Prostate gland (tissue), 2 donors: ENCODE data around the gene THBS2. TPM values are rescaled to one million over a fixed set of nuclear protein-coding genes. Genes with fewer than 3 reads are reported as not detected.

Experiments
- DNase-seq: peaks from one replicate; pipeline ENCODE4 v3.0.0-alpha.2; 2019; ENCODE audit warnings: low spot score
- H3K27ac ChIP-seq, 2 donors: fragments of 200-600 bp; sonication (generic); 2 replicates each; pipeline ENCODE4 v1.5.1; 2017 to 2019
- H3K27me3 ChIP-seq: fragments of 200-600 bp; sonication (generic); replicated peaks from 2 replicates; pipeline ENCODE4 v1.5.1; 2019; ENCODE audit not compliant: insufficient read depth
- H3K36me3 ChIP-seq, 2 donors: fragments of 200-600 bp; sonication (generic); 1 replicate in 1 of 2; 2 replicates in 1 of 2; pipeline versions ENCODE4 v1.5.1 to v1.8.1; 2017 to 2019
- H3K4me1 ChIP-seq: fragments of 200-600 bp; sonication (generic); replicated peaks from 2 replicates; pipeline ENCODE4 v1.5.1; 2019
- H3K4me3 ChIP-seq, 2 donors: fragments of 200-600 bp; sonication (generic); 2 replicates each; pipeline ENCODE4 v1.5.1; 2017 to 2019
- H3K9me3 ChIP-seq: fragments of 200-600 bp; sonication (generic); 2 replicates; pipeline ENCODE4 v1.5.1; 2017
- CTCF ChIP-seq, 4 experiments: fragments of 200-600 bp in 2 of 4; fragments of 450-650 bp in 2 of 4; sonication (generic) in 2 of 4; IDR thresholded peaks; 1 replicate in 3 of 4; 2 replicates in 1 of 4; pipeline ENCODE4 v1.5.1; 2016 to 2019; ENCODE audit warnings: antibody characterized with exemption in 4 of 4, mild to moderate bottlenecking in 2 of 4, moderate library complexity in 2 of 4
- POLR2A ChIP-seq: fragments of 450-650 bp; IDR thresholded peaks from one replicate; pipeline ENCODE4 v1.6.1; 2016; ENCODE audit warnings: antibody characterized with exemption, mild to moderate bottlenecking
- POLR2AphosphoS5 ChIP-seq: sonication (generic); formaldehyde crosslinking; IDR thresholded peaks from one replicate; pipeline ENCODE4 v1.6.1; 2017; ENCODE audit warnings: antibody characterized with exemption
- WGBS: methylation state at CpG from one replicate; pipeline ENCODE4 v1.1.5; 2018; 5-methylcytosine and 5-hydroxymethylcytosine counted together
- intact Hi-C: fragments of 100-400 bp; cut with DNase I; formaldehyde crosslinking; loops from one replicate; pipeline ENCODE4 v1.14.2; 2022
- total RNA-seq, 2 donors: library from RNA; depleted of rRNA; stranded (reverse); fragments of >200 nt; gene quantifications; one replicate each; pipeline ENCODE4 v1.1.0, GENCODE V29; 2016

Gene THBS2
- total RNA-seq, 2 donors from 2014 or later, result 3.3 to 10.9 TPM

- Histone ChIP-seq H3K36me3 (no peaks in the 10 kb centered on the region), H3K4me1 (no peaks in the 10 kb centered on the region), H3K9me3 (no peaks in the 10 kb centered on the region), H3K4me3 (no peak overlapping the region), H3K27me3 (no peaks in the 10 kb centered on the region), H3K27ac (no peak overlapping the region)
- intact Hi-C loops, result no loop called here
- no peak for DNase-seq
- no peak for TF ChIP-seq POLR2A
- no peak for TF ChIP-seq POLR2AphosphoS5
- no peak for TF ChIP-seq CTCF (IDR thresholded peaks at IDR 0.05)
- WGBS, result 56% methylated on average over 10 of the region's 10 CpGs
Measured at GRCh38 chr6:169177516-169178166, 76.0 kb downstream of the THBS2 start.

- TF ChIP-seq POLR2AphosphoS5, result no peak
- TF ChIP-seq CTCF (IDR thresholded peaks at IDR 0.05), result no peak
- TF ChIP-seq POLR2A, result no peak
- Histone ChIP-seq H3K27ac (no peak overlapping the region), H3K27me3 (no peaks in the 10 kb centered on the region), H3K9me3 (no peaks in the 10 kb centered on the region), H3K36me3 (no peaks in the 10 kb centered on the region), H3K4me1 (no peaks in the 10 kb centered on the region), H3K4me3 (no peak overlapping the region)
- intact Hi-C loops, result no loop called here
- WGBS, result 90% methylated on average over 15 of the region's 15 CpGs
- DNase-seq, result no peak
Measured at GRCh38 chr6:169176361-169176991, 77.2 kb downstream of the THBS2 start.

- Histone ChIP-seq H3K27ac (no peak overlapping the region), H3K4me3 (peak overlapping the region in 1 of 2 donors; percentile 12), H3K27me3 (no peaks in the 10 kb centered on the region), H3K9me3 (no peaks in the 10 kb centered on the region), H3K4me1 (no peaks in the 10 kb centered on the region), H3K36me3 (no peaks in the 10 kb centered on the region)
- DNase-seq, result no peak
- TF ChIP-seq CTCF (IDR thresholded peaks at IDR 0.05) (no peak), POLR2AphosphoS5 (no peak), POLR2A (no peak)
- intact Hi-C loops, result no loop called here
- WGBS, result 89% methylated on average over 15 of the region's 15 CpGs
Measured at GRCh38 chr6:169175360-169175887, 78.2 kb downstream of the THBS2 start.

GRCh38 chr6:169174516-169175359 lies 78.9 kb downstream of the THBS2 start:
- H3K4me1 ChIP-seq, result no peaks in the 10 kb centered on the region
- DNase-seq, result no peak
- no peak overlapping the region for H3K27ac ChIP-seq
- 56% methylated on average over 26 of the region's 28 CpGs for WGBS
- no peaks in the 10 kb centered on the region for H3K27me3 ChIP-seq
- no peak for TF ChIP-seq CTCF (IDR thresholded peaks at IDR 0.05)
- TF ChIP-seq POLR2A, result no peak
- no peaks in the 10 kb centered on the region for H3K9me3 ChIP-seq
- H3K4me3 ChIP-seq, result peak overlapping the region in 1 of 2 donors; percentile 12
- no peaks in the 10 kb centered on the region for H3K36me3 ChIP-seq
- intact Hi-C loops, result no loop called here
